ENCODE measurements around the gene LGSN.
"Not testable (repeated sequence)": the region's sequence is repeated elsewhere in the genome, so short reads cannot be mapped to it uniquely, and the experiment has no call there.

The LGSN gene

DNA sequence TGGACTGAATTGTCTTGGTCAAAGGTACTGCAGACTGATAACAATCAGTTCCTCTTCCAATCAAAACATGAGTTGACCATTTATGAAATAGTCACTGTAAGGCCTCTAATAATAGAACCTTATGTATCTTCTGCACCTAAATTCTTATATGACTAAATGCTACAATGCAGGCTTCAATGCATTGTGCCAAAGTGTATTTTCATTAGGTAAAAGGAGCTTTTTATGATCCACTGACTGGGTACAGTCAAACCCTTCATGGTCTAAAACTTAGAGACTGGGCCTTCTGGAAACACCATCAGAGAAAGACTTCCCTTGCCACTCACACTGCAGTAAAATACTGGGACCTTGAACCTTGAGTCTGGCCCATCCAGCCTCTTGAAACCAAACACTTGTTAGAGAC lies 16.3 kb downstream of the LGSN start:
- no peak for DNase-seq

DNA sequence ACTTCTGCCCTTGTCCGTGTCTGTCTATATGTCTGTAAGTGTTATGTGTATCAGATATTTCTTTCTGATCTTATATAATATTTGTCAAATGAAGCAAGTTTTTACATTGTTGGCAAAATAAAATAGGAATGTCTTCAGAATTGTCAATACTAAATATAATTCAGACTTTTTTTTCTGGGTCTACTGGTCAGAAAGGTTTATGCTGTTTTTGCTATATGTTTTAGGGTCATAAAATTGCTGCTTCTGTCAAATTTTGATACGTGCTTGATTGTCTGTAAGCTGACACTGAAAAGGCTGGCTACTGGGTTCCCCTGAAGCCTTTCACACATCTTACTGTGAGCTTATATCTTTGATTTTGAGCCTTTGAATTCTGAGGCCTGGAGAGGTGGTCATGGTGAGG lies 20.1 kb downstream of the LGSN start:
- DNase-seq, result no peak

DNA sequence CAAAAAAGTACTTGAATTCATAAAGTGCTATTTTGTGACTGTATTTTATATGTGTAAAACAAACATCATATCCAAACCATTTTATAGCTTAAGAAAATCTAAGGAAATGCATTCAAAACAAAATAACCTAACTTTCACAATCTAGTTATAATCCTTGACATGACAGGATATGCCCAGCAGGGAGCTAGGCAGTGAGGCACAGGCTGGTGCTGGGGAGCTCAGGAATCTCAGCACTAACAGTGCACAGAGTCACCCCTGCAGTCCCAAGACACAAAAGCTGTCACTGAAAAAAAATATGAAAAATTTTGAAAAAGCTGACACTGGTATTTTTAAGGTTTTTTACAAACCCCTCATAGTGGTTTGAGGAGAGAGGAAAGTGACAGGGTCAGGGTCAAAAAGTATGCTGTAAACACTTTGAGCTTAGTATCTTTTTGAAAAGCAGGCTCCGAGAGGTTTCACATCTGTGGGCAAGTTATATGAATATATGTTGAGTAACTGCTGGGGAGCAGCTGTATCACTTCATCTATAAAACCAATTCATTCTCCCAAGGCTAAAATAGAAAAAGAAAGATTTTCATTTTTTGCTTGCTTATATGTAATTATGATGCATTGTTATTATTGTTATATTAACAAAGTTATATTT lies 24.1 kb downstream of the LGSN start:
- DNase-seq, result no peak

- DNase-seq, result no peak
Measured at GRCh38 chr6:63290492-63291058, 29.2 kb downstream of the LGSN start.

DNA sequence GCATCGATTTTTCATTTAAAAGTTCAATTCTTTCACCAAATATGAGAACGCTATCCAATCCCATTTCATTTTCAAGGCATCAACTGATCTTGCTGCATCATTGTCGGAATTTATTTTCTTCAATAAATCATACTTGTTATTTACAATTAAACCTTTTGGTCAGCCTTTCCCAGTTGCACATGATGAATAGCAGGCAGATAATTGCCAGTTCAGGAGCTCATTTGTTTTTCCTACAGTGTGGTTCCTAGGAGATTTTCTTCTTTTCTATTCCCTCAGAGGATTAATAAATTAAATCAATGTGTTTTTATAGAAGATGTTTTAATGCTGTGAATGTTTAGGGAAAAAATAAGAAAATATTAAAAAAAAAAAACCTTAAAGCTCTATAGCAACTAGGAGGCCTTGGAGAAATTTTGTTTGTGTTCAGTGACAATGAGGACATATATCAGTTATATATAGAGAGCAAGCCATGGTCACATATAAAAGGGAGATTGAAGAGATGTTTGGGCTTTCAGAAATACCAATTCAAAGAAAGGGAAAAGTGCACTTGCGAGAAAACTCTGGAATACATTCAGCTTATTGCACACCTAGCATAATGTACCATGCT lies 30.4 kb downstream of the LGSN start:
- no peak for DNase-seq

GRCh38 chr6:63280639-63281180 lies 39.1 kb downstream of the LGSN start:
- no peak for DNase-seq

GRCh38 chr6:63278916-63279315 lies 40.9 kb downstream of the LGSN start:
- DNase-seq, result no peak

DNA sequence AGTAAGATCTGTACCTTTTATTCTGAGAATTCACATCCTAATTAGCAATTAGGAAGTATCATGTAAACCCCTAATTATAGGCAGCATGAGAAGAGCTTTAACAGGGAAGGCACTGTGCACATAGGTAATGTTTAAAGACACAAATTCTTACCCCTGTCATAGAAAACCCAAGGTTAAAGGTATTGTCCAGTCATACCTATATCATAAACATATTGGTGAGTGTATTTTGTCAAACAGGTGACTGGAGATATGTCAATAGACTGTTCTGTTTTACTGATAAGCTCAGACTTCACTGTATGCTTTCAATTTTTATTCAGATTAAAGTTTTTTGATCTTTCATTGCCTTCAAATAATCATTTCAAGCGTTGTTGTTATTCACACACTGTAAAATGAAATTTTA lies 43.8 kb downstream of the LGSN start:
- no peak for DNase-seq

- DNase-seq, result not testable (repeated sequence)
Measured at GRCh38 chr6:63274795-63275430, 44.9 kb downstream of the LGSN start.

- no peak for DNase-seq
Measured at GRCh38 chr6:63272397-63272796, 47.4 kb downstream of the LGSN start.

DNA sequence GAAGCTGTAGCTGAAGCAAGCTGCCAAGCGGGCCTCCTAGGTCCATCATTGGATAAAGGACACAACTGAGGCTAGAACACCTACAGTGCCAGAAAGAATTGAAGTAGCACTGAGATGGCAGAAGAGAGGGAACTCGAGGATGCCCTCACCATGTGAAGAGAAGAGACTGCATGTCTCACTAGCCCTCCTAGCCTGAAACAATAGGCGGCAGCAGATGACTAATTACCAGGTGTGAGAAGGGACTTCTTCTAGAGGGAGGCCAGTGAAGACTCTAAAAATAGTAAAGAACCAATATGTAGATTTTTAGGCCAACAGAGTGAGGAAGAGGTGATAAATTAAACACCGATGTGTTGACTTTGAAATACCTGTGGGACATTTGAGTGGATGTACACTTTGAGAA lies 50.3 kb downstream of the LGSN start:
- no peak for DNase-seq

DNA sequence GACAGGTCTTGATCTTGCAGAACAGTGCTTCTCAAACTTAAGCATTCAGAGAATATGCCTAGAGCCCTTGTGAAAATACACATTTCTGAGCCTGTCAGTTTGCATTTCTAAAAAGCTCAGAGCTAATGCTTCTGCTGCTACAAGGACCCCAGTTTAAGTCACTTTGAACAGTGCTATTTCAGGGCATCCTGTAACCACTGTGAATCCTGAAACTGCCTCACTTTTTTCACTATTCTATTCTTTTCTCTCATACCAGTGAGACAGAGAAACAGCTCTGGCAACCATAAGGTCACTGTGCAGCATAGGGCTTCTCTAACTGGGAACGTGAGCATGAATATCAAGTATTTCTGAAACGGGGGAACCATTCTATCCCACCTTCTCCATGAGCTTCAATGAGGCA lies 51.2 kb downstream of the LGSN start:
- DNase-seq, result no peak

GRCh38 chr6:63267828-63268227 lies 52.0 kb downstream of the LGSN start:
- DNase-seq, result no peak

GRCh38 chr6:63267046-63267445 lies 52.7 kb downstream of the LGSN start:
- DNase-seq, result no peak

- no peak for DNase-seq
Measured at GRCh38 chr6:63263444-63263843, 56.3 kb downstream of the LGSN start.

GRCh38 chr6:63261820-63262219 lies 58.0 kb downstream of the LGSN start:
- no peak for DNase-seq

- DNase-seq, result no peak
Measured at GRCh38 chr6:63259153-63259552, 60.6 kb downstream of the LGSN start.

DNA sequence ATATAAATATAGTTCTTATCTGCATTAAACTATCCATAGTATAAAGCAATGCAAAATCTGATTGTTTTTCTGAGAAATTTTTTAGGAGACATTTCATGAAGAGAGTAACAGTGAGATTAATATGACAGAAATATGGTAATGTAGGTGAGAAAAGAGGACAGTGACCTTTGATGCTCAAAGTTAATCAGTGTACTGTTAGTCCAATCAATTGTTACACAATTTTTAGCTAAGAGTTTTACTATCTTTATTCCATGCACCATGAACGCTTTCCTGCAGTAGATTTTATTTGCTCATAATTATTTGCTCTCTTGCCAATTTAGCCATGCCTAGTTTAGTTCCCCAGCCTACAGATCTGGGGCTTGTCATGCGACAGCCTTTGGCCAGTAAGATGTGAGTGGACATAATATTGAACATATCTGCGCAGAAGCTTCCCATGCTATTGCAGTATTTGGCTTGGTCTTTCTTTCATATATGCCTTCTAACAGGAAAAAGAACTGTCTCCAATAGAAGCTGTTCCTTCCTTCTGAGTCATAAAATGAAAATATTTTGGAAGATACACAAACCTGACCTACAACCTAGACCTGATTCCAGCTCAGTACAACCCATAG lies 69.8 kb downstream of the LGSN start:
- no peak for DNase-seq

GRCh38 chr6:63246581-63246980 lies 73.2 kb downstream of the LGSN start:
- no peak for DNase-seq

DNA sequence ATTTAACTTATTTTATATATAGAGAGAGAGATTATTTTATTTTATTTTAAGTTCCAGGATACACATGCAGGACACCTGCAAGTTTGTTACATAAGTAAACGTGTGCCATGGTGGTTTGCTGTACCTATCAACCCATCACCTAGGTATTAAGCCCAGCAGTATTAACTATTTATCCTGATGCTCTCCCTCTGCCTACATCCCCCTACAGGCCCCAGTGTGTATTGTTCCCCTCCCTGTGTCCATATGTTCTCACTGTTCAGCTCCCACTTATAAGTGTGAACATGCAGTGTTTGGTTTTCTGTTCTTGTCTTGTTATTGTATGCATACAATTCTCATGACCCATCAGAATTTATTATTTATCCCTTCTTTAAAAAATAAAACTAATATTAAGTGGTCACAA lies 73.9 kb downstream of the LGSN start:
- DNase-seq, result no peak

DNA sequence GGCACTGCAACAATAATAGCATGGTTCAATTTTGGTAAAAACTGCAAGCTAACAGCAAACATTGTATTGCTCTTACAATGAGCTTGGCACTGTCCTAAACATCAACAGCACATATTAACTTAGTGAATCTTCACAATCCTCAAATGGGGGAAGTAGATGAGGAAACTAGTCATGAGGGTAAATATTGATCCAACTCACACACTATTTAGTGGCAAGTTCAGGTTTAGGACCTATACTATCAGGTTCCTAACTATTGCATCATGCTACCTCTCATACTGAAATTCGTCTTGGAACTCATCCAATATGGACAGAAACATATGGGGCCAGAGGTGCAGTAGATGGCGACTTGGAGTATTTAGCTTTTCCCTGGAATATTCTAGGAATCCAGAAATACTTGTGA lies 74.4 kb downstream of the LGSN start:
- DNase-seq, result no peak

- no peak for DNase-seq
Measured at GRCh38 chr6:63236398-63236817, 83.4 kb downstream of the LGSN start.

- not testable (repeated sequence) for DNase-seq
Measured at GRCh38 chr6:63230511-63230910, 89.3 kb downstream of the LGSN start.

GRCh38 chr6:63230027-63230426 lies 89.8 kb downstream of the LGSN start:
- DNase-seq, result not testable (repeated sequence)
